ENCODE measurements around the gene ARHGAP29. TPM values are rescaled to one million over a fixed set of nuclear protein-coding genes. Genes with fewer than 3 reads are reported as not detected.

ARHGAP29 gene
- total RNA-seq, 4 donors from 2014 or later: 18.4 to 40.2 (median 23.7) TPM

DNA sequence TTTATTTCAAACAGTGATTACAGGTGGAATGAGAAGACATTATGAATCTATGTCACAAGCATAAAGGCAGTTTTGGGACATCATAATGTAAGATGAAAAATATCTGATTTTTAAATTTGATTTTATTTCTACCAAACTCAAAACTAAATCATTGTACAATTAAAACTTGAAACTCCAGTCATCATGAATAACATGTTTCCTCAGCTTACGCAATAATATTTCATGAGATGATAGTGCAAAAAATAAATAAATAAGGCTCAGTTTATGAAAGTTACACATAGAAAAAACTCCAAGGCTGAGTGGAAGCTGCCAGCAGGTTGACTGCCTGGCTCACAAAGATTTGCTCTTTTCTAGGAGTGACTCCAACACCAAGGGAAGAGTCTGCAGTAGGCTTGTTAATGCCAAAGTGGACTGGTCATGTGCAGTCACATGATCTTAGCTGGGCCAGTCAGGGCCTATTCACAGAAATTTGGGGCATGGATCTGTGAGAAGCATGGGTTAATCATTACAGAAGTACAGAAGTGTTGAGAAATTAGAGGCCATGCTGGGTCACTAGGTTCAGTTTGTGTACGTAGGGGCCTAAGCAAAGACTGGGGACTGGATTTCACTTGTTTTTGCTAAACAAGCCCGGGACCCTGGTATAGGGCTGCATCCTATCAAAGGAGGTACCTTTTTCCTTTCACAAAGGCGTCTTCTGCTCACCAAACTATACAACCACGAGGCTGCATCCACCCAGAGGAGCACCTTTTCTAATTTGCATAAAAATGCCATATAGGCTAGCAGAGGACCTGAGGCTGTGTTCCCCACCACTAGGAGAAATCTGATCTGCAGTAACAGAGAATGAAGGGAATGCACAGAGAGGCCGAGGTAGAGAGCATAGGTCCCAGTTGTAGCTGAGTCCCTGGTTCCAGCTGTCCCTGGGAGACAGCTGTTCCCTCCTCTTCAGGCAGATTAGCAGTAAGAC, 111.6 kb downstream of the ARHGAP29 start:
- H3K4me3 ChIP-seq: no peak overlapping the region
- intact Hi-C loops (cut with DNase I): no loop called here
- H3K27me3 ChIP-seq: peaks cover 0 to 5% (median 0%) of the 10 kb centered on the region in 4 donors
- no peak overlapping the region for H3K27ac ChIP-seq (replicated peaks in 1 of 4)
- H3K36me3 ChIP-seq: no peaks in the 10 kb centered on the region
- DNase-seq (ENCODE audit: extremely low spot score): peak; percentile 60
- no peaks in the 10 kb centered on the region for H3K9me3 ChIP-seq
- 70% methylated on average over 6 of the region's 6 CpGs for WGBS
- TF ChIP-seq, protein P1, sequence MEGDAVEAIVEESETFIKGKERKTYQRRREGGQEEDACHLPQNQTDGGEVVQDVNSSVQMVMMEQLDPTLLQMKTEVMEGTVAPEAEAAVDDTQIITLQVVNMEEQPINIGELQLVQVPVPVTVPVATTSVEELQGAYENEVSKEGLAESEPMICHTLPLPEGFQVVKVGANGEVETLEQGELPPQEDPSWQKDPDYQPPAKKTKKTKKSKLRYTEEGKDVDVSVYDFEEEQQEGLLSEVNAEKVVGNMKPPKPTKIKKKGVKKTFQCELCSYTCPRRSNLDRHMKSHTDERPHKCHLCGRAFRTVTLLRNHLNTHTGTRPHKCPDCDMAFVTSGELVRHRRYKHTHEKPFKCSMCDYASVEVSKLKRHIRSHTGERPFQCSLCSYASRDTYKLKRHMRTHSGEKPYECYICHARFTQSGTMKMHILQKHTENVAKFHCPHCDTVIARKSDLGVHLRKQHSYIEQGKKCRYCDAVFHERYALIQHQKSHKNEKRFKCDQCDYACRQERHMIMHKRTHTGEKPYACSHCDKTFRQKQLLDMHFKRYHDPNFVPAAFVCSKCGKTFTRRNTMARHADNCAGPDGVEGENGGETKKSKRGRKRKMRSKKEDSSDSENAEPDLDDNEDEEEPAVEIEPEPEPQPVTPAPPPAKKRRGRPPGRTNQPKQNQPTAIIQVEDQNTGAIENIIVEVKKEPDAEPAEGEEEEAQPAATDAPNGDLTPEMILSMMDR (IDR thresholded peaks at IDR 0.05): no peak
- no peak for TF ChIP-seq POLR2A (IDR thresholded peaks at IDR 0.05; ENCODE audit: low read depth)
- no peak for TF ChIP-seq POLR2AphosphoS5 (IDR thresholded peaks at IDR 0.05)
- no peak for TF ChIP-seq EP300 (IDR thresholded peaks at IDR 0.05)
- peaks cover 0 to 4% (median 0%) of the 10 kb centered on the region in 4 donors for H3K4me1 ChIP-seq

DNA sequence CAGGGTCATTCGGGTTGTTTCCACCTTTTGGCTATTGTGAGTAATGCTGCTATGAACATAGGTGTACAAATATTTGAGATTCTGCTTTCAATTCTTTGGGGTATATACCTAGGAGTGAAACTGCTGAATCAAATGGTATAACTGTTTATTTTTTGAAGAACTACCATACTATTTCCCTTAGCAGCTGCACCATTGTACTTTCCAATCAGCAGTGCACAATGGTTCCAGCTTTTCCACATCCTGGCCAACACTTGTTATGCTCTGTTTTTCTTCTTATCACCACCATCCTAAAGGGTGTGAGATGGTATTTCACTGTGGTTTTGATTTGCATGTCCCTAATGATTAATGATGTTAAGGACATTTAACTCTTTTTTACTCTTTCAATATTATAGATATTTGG, 112.8 kb downstream of the ARHGAP29 start:
- no peak for DNase-seq (ENCODE audit: extremely low spot score)
- intact Hi-C loops (cut with DNase I): no loop called here
- Histone ChIP-seq H3K4me1 (peaks cover 0 to 4% (median 0%) of the 10 kb centered on the region in 4 donors), H3K27ac (replicated peaks in 1 of 4) (no peak overlapping the region), H3K4me3 (no peak overlapping the region), H3K36me3 (no peaks in the 10 kb centered on the region), H3K27me3 (peaks cover 0 to 5% (median 0%) of the 10 kb centered on the region in 4 donors), H3K9me3 (no peaks in the 10 kb centered on the region)
- no peak for TF ChIP-seq POLR2AphosphoS5 (IDR thresholded peaks at IDR 0.05)
- TF ChIP-seq, protein P1 (IDR thresholded peaks at IDR 0.05): no peak
- TF ChIP-seq POLR2A (IDR thresholded peaks at IDR 0.05; ENCODE audit: low read depth): no peak
- TF ChIP-seq EP300 (IDR thresholded peaks at IDR 0.05): no peak
- 96% methylated on average over 1 of the region's 1 CpG for WGBS

DNA sequence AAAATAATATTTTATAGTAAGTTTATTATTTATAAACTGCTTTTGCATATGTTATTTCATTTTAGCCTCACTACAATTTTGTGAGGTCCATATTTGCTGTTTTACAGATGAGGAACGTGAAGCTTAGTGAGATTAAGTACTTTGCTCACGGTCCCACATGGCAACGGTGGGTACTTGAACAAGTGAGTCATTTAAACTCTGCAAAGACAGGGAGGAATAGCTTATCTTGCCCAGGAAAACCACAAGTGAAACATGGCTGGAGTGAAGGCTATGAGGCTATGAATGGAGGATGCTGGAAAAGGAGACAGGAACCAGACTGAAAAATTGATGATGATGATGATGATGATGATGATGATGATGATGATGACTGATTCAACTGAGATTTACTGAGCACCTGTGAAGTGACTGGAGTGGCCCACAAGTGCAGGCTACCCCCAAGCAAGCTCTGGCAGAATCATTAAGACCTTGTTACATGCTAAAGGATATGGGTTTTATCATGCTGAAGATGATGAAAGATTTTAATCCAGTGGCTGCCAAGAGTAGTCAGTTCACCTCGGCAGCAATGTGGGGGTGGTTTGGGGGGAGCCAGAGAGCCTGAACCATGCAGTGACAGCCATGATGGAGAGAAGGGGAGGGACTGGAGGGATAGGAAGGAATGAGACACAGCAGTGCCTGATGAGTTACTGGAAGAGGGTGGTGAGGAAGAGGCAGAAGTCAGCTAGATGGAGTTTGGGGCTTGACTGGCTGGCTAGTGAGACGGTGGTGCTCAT, 115.0 kb downstream of the ARHGAP29 start:
- peaks cover 0 to 4% (median 0%) of the 10 kb centered on the region in 4 donors for H3K4me1 ChIP-seq
- no peak overlapping the region for H3K4me3 ChIP-seq
- no peaks in the 10 kb centered on the region for H3K36me3 ChIP-seq
- no peak overlapping the region for H3K27ac ChIP-seq (replicated peaks in 1 of 4)
- TF ChIP-seq, protein P1 (IDR thresholded peaks at IDR 0.05): no peak
- TF ChIP-seq POLR2A (IDR thresholded peaks at IDR 0.05; ENCODE audit: low read depth) (no peak), POLR2AphosphoS5 (IDR thresholded peaks at IDR 0.05) (no peak), EP300 (IDR thresholded peaks at IDR 0.05) (no peak)
- no peaks in the 10 kb centered on the region for H3K9me3 ChIP-seq
- peaks cover 0 to 10% (median 0%) of the 10 kb centered on the region in 4 donors for H3K27me3 ChIP-seq
- intact Hi-C loops (cut with DNase I): no loop called here
- no peak for DNase-seq (ENCODE audit: extremely low spot score)
- 80% methylated on average over 5 of the region's 5 CpGs for WGBS

Other genes with a start within 250 kb of the ARHGAP29 start
- 1 to 10 TPM in 1 of 4 donors, under 1 TPM in 3; 0.19 to 1.7 (median 0.45) TPM for gene ABCA4, start 116.4 kb downstream of the ARHGAP29 start, total RNA-seq
- 10 to 100 TPM; 25.0 to 59.4 (median 27.9) TPM for gene ABCD3, start 180.8 kb upstream of the ARHGAP29 start, total RNA-seq